HG02571 (cell line): Measurements from ENCODE around the gene NSMCE1.

ENCODE experiments used
- ATAC-seq: cut with Tn5 transposase; IDR thresholded peaks from one replicate; pipeline ENCODE4 v1.9.1; 2021; ENCODE audit warnings: mild to moderate bottlenecking, moderate library complexity; ENCODE audit not compliant: unreplicated experiment

NSMCE1 gene, protein sequence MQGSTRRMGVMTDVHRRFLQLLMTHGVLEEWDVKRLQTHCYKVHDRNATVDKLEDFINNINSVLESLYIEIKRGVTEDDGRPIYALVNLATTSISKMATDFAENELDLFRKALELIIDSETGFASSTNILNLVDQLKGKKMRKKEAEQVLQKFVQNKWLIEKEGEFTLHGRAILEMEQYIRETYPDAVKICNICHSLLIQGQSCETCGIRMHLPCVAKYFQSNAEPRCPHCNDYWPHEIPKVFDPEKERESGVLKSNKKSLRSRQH

DNA sequence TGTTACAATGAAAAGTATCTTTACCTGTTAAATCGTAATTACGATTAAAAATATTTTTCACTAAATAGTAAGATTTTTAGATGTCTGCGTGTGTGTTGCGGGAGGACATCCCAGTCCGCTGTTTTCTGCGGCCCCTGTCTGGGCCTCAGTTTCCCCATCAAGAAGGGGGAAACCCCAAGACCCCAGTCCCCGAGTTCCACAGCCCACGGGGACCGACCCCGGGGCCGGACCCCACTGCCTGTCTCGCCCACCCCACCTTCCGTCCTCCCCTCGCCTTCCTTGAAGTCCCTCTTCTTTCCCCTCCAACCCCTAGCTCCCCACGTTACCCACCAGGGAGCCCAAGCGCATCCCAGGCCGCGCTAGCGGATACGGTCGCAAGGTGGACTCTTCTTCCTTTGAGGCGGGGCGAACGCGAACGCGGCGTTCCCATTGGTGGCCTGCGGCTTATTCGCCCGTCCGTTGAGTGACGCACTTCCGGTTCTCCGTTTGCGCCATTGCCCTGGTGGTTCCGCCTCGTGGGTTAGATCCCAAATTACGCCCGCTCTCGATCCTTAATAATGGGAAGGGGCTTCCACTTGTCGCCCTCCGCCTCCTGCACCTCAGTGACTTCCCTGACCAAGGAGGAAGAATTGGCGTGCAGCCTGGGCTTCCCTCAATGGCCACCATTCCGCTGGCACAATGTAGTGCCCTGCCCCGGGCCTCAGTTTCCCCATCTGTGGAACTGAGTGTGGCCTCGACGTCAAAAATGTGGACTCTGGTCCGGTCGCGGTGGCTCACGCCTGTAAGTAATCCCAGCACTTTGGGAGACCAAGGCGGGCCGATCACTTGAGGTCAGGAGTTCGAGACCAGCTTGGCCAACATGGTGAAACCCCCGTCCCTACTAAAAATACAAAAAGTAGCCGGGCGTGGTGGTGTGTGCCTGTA lies at the start of gene NSMCE1:
Gene NSMCE1, minus strand, starts transcription at position 397 of the 924 bp plus-strand sequence. CDS start 11,202 bp downstream, outside the sequence.
- peak; percentile 96 for ATAC-seq

DNA sequence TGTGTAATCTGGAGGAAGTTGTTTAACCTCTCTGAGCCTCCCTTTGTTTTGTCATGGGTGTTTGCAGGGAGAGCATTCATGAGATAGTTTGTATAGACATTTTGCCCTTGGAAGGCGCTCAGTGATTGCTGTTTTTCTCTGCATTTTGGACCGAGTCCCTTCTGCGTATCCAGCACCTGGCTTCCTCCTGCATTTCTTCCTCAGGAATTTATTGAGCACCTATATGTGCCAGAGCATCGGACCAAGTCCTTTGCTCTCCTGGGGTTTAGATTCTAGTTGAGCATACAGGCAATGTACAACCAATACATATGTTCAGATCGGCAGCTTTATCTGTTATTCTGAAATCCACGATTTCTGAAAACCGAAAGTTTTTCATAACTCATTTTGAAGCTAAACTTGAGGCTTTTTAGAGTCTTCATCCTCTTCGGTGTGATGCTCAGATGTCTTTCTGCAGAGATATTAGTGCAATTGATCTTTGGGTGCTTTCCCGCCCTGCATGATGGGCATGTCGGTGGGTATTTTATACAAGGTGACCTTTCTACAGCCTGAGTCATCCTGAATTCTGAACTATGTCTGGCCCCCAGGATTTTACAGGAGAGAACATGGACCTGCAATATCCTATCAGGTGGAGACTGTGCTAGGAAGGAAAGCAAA lies 49.3 kb upstream of the NSMCE1 start:
- no peak for ATAC-seq

DNA sequence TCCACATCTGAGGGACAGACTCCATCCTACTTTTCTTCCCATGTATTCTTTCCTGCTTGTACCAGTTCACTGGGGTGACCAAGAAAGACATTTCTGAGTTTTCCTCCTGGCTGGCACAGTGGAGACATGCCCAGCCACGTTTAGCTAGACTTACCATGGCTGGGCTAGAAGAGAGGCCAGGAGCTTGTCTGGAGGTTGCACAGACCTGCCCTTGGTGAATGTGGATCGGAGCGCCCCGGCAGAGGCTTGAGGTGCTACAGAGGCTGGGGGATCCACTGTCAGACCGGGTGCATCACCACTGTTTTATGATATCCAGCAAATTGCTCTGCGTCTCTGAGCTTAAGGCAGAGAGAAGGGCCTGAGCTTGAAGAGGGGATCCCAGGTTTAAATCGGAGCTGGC lies 48.7 kb upstream of the NSMCE1 start:
- no peak for ATAC-seq

DNA sequence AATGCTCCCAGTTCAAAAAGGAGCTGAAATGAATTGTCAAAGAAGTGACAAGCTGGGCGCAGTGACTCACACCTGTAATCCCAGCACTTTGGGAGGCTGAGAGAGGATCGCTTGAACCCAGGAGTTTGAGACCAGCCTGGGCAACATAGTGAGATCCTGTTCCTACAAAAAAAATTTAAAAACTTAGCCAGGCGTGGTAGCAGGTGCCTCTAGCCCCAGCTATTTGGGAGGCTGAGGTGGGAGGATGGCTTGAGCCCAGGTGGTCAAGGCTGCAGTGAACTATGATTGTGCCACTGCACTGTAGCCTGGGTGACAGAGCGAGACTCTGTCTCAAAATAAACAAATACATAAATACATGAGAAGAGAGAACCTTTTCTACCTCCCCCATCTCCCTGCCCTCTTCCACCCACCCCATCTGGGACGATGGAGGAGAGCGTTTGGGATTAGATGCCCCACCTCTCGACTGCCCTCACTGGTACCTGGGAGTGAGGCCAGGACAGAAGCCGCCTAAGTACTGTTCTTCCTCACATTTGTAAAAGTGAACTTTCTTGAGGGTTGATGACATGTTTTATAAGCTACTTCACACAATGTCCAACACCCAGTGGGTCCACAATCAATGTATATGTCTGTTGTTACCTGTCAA lies 47.6 kb upstream of the NSMCE1 start:
- no peak for ATAC-seq

DNA sequence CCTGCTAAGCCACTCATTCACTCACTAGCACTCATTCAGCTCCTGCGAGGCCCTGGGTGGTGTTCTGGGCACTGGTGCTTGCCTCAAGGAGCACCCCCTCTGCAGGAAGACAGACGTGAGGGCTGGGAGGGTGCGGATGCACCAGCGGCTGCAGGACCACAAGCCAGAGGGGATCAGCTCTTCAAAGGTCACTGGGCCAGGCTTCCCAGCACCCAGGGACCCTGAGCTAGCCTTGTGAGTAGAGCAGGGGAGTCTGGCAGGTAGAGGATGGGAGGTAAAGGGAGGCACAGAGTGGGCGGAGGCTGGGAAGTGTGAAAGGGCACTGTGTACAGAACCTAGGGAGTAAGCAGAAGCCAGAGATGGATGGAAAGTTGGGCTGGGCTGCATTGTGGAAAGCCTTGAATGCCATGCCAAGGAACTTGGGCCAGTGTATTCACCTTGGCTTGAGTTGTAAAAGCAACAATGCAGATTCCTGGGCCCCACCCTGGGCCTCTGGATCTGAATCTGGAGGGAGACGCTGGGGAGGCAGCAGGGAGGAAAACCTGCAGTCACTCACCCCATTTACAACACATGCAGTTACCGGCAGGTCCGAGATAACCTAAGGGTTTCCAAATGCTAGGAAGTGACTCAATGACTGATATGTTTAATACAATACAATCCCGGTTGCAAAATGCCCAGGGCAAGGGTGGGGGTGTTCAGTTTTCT lies 46.9 kb upstream of the NSMCE1 start:
- no peak for ATAC-seq

DNA sequence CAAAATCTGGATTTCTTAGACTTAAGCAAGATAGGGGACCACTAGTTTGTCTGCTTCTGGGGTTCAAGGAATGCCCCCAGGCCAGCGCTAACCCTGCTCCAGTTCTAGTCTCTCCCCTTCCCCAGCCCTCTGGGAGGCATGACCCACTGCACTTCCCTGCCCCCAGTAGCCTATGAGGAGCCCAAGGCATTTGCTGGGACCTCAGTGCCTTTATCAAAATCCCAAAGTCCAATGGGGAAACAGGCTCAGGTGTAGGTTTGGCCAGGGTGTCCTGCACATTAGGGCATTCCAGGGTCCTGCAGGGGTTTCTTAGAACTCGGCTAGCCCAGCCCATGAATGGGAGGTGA lies 46.4 kb upstream of the NSMCE1 start:
- ATAC-seq, result no peak

DNA sequence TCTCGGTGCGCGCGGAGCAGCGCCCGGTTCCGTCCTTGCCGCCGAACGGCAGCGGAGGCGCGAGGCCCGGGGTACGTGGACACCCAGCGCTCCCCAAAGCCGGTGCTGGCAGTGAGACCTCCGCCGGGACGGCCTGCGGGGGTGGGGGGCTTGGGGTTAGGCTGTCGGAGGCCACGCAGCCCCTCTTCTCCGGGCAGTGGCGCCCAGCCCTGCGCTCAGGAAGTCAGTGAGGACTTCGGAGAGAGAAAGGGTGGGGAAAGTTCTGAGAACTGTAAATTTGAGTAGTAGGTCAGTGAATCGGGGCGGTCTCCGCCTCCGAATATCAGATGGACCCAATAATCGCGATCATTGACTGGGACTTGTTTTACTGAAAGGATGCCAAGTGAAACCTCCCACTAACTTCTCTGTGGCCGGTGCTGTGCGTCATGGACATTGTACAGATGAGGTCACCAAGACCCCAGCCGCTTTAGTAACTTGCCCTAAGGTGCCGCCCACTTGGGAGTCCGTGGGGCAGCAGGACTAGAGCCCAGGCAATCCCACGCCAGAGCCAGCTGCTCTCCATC lies 45.7 kb upstream of the NSMCE1 start:
- ATAC-seq, result no peak

DNA sequence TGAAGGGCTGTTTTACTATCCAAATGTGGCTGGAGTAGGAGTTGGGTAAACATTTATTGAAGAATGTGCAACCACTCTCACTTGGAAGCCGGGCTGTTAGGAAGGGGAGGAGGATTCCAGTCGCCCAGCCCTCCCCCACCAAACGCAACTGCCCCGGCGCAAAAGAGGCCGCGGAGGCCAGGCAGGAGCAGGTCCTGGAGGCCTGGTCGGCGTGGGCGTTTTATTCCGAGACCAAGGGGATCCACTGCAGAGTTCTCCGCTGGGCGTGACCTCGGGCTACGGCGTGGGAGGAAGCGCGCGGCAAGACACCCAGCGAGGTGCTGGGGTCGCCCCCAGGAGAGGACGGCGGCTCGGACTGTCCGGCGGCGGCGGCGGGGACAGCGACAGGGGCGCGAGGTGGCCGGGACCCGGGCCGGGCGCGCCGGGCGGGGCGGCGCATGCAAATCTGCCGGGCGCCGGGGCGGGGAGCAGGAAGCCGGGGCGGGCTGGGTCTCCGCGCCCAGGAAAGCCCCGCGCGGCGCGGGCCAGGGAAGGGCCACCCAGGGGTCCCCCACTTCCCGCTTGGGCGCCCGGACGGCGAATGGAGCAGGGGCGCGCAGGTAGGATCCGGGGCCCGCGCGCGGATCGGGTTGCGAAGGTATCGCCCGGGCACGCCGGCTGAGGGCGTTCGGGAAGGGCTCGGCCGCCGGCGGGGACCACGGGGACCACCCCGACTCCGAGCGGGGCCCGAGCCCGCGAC lies 45.0 kb upstream of the NSMCE1 start, which contains the start of gene IL4R:
Gene IL4R, plus strand, starts transcription at position 553 of the 739 bp plus-strand sequence. CDS start 26,230 bp downstream, outside the sequence.
- peak; percentile 44 for ATAC-seq

DNA sequence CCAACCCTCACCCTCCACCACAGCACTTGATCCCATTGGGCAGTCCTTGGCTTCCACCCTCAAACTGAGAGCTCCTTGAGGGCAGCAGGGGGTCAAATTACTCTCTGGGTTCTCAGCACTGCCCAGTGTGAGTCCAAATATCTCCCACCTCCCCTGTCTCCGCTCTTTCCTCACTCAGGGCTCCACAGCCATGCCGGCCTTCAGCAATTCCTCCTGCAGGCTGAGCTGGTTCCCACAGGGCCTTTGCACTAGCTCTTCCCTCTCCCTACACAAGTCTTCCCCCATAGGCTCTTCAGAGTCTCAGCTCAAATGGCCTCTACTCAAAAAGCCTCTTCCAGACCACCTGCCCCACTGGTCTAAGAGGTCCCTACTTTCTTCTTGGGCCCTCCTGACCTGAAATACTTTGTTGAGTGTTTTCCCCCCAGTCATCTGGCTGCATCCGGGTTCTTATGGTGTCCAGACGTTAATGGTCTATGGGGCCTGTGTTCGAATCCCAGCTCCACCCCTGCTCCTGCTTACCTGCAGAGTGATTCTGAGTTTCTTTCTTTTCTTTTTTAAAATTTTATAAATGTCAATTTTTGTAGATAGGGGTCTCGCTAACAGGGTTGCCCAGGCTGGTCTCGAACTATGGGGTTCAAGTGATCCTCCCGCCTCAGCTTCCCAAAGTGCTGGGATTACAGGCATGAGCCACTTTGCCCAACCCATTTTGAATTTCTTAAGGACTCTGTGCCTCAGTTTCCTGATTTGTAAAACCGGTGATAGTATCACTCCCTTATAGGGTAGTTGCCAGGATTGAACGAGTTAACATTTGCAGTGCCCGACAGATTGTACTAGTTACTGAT lies 44.2 kb upstream of the NSMCE1 start:
- no peak for ATAC-seq

DNA sequence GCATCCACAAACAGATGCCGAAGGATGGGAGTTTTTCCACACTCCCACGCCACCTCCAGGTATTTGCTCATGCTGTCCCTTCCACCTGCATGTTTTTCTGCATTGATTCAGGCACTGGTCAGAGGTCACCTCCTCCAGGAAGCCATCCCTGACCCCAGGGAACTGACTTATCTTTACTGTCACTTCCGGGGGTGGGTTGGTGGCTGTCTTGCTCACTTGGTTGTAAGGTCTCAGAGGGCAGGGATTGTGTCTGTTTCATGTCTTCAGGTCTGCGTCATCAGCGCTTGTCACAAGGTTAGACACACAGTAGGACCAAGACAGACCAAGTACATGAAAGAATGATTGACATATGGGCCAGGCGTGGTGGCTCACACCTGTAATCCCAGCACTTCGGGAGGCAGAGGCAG lies 43.3 kb upstream of the NSMCE1 start:
- no peak for ATAC-seq

DNA sequence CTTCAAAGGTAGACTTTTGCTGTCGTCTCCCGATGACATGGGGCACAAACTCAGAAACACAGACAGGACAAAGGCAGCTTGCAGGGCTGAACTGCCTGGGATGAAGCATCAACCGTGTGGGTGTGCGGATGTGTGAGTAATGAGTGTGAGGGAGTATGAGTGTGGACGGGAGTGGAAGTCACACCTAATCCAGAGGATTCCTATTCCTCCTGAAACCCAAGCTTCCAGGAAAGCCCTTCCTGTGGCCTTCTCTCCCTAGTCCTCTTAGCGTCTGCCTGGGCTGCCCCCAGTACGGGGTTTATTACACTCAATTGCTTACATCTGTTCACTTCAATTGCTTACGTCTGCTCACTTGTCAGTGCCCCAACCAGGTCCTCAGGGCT lies 42.9 kb upstream of the NSMCE1 start:
- ATAC-seq, result no peak

DNA sequence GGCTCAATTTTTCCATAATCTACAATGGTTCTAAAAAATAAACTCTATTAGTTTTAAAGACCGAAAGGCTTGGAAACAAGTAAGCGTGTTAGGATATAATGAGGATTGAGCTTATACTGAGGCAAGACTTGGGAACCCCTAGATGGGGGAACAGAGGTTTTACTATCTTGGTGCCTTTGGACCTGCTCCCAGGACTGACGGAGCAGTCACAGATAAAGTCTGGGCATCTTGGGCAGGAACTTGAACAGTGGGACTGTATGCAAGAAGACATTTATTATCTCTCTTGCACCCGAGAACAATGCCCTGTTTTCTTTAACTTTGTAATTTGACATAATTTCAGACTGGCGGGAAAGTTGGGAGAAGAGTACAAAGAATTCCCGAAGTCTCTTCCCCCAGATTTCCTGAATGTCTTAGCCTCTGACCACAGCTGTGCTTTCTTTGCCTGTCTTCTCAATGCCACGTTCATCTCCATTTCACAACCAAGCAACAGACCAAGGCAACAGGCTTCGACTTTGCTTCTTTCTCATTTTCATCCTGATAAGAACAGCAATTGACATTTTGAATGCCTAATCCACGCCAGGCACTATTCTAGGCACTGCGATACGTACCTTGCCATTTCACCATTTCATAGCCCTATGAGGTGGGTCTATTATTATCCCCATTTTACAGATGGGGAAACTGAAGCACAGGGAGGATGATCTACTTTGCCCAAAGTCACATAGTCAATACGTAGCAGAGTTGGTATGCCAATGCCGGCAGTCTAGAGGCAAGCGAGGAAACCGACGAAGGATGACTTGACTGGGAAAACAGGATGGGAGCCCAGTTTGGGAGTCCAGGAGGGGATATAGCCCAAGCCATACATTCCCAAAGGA lies 42.2 kb upstream of the NSMCE1 start:
- ATAC-seq, result no peak

DNA sequence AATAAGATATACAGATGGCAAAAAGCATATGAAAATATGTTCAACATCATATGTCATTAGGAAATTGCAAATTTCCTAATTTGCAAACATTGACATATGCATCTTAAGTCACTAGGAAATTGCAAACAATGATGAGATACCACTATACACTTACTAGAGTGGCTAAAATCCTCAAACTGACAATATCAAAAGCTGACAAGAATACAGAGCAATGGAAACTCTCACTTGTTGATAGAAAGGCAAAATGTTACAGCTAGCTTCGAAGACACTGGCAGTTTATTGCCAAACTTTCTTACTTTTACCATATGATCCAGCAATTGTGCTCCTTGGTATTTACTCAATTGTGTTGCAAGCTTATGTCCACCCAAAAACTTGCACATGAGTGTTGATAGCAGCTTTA lies 40.2 kb upstream of the NSMCE1 start:
- no peak for ATAC-seq

DNA sequence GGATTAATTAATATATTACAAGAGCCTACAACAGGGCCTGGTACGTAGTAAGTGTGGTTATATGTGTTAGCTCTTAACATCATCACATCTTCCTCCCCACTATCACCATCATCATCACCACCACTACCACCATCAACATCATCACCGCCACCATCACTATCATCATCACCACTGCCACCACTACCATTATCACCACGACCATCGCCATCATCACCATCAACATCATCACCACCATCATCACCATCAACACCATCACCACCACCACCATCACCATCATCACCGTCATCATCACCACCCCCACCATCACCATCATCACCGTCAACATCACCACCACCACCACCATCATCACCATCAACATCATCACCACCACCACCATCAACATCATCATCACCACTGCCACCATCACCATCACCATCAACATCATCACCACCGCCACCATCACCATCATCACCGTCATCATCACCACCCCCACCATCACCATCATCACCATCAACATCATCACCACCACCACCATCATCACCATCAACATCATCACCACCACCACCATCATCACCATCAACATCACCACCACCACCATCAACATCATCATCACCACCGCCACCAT lies 37.4 kb upstream of the NSMCE1 start:
- no peak for ATAC-seq

DNA sequence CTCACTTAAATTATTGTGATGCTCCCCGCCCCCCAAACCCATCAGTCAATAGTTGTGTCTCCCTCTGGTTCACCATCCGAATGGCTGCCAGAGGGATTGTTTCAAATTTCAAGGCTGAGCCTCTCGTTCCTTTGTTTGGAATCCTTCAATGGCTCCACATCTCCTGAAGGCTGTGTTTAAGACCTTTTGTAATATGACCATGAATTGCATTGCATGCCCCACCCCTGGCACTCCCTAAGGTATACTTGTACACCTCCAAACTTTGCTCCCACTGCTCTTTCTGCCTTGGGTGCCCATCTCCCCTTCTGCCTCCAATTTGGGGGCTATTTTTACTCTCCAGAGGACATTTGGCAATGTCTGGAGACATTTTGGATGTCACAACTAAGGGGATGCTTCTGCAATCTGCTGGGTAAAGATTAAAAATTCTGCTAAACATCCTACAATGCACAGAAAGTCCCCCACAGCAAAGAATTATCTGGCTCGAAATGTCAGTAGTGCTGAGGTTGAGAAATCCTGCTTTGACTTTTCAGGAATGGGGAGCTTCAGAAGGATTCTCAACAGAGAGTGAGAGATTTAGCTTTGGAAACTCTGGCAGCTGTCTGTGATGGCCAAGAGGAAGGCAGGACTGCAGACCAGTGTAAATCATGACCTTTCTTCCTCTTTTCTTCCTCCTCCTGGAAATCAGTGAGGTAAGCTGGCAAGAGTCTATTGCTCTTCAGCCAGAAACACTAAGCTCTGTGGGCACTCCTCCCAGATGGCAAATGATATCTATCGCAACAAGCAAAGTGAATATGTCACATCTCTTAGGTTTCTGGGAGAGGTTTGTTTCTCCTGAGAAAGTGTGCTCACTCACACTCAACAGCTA lies 36.5 kb upstream of the NSMCE1 start:
- ATAC-seq, result no peak

DNA sequence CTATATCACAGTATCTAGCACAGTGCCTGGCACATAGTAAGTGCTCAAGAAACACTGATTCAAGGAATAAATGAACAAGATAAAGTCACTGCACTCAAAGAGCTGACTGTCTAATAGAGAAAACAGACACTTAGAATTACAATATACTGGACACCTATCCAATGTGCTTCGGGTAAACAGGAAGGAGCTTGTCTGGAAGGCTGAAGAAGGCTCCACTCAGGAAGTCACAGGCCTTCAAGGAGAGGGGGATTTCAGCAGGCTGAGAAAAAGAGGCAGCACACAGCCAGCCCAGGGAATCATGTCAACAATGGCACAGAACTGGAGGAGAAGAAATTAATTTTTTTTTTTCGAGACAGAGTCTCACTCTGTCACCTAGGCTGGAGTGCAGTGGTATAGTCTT lies 35.5 kb upstream of the NSMCE1 start:
- ATAC-seq, result no peak
